GM23248 (cell line): Measurements from ENCODE around the gene CNGA1. TPM values are rescaled to one million over a fixed set of nuclear protein-coding genes. Genes with fewer than 3 reads are reported as not detected.

Source experiments
- DNase-seq: peaks from one replicate; pipeline ENCODE4 v3.0.0-alpha.2; 2015
- H2AFZ ChIP-seq: fragments of 200-600 bp; sonication (generic); 2 replicates; pipeline ENCODE4 v1.6.1; 2016; ENCODE audit warnings: antibody characterized with exemption
- H3F3A ChIP-seq: fragments of 200-600 bp; sonication (generic); 2 replicates; pipeline ENCODE4 v1.6.1; 2016; ENCODE audit warnings: mild to moderate bottlenecking, antibody characterized with exemption, mixed run types; ENCODE audit not compliant: insufficient read depth
- H3K27ac ChIP-seq: fragments of 200-600 bp; sonication (generic); 2 replicates; pipeline ENCODE4 v1.5.1; 2016; ENCODE audit warnings: mild to moderate bottlenecking
- H3K27me3 ChIP-seq: fragments of 200-600 bp; sonication (generic); replicated peaks from 2 replicates; pipeline ENCODE4 v1.6.1; 2016; ENCODE audit warnings: mild to moderate bottlenecking; ENCODE audit not compliant: insufficient read depth
- H3K36me3 ChIP-seq: fragments of 200-600 bp; sonication (generic); 2 replicates; pipeline ENCODE4 v1.6.1; 2016; ENCODE audit warnings: low read depth, mild to moderate bottlenecking
- H3K4me1 ChIP-seq: fragments of 200-600 bp; sonication (generic); 2 replicates; pipeline ENCODE4 v1.6.1; 2016; ENCODE audit warnings: mild to moderate bottlenecking; ENCODE audit not compliant: insufficient read depth
- H3K4me2 ChIP-seq: fragments of 200-600 bp; sonication (generic); one replicate; pipeline ENCODE4 v1.6.1; 2016; ENCODE audit warnings: mild to moderate bottlenecking; ENCODE audit not compliant: unreplicated experiment
- H3K4me3 ChIP-seq: fragments of 200-600 bp; sonication (generic); 2 replicates; pipeline ENCODE4 v1.5.1; 2016; ENCODE audit warnings: mild to moderate bottlenecking
- H3K79me2 ChIP-seq: fragments of 200-600 bp; sonication (generic); 2 replicates; pipeline ENCODE4 v1.6.1; 2016; ENCODE audit warnings: mild to moderate bottlenecking; ENCODE audit not compliant: insufficient read depth
- H3K9ac ChIP-seq: fragments of 200-600 bp; sonication (generic); 2 replicates; pipeline ENCODE4 v1.6.1; 2016; ENCODE audit warnings: mild to moderate bottlenecking
- H3K9me2 ChIP-seq: fragments of 200-600 bp; sonication (generic); 2 replicates; pipeline ENCODE4 v1.6.1; 2016; ENCODE audit warnings: mixed run types, mild to moderate bottlenecking, moderate library complexity; ENCODE audit not compliant: insufficient read depth
- H3K9me3 ChIP-seq: fragments of 200-600 bp; sonication (generic); one replicate; pipeline ENCODE4 v1.6.1; 2017; ENCODE audit warnings: low read depth
- H4K20me1 ChIP-seq: fragments of 200-600 bp; sonication (generic); 2 replicates; pipeline ENCODE4 v1.6.0; 2016; ENCODE audit not compliant: insufficient read depth
- EZH2 ChIP-seq: fragments of 200-600 bp; sonication (generic); IDR thresholded peaks from 2 replicates; pipeline ENCODE4 v1.6.1; 2018; ENCODE audit warnings: antibody characterized with exemption, mild to moderate bottlenecking; ENCODE audit not compliant: insufficient read depth, poor library complexity, severe bottlenecking
- EZH2phosphoT487 ChIP-seq: fragments of 200-600 bp; sonication (generic); IDR thresholded peaks from 2 replicates; pipeline ENCODE4 v1.6.1; 2018; ENCODE audit warnings: antibody characterized with exemption, moderate library complexity, mild to moderate bottlenecking, low read depth; ENCODE audit not compliant: insufficient read depth
- WGBS, 2 experiments: methylation state at CpG; one replicate each; pipeline ENCODE4 v1.1.6; 2015 to 2017; ENCODE audit warnings: low lambda C conversion rate in 2 of 2, low coverage in 1 of 2; ENCODE audit errors: missing lambda C conversion rate in 2 of 2; 5-methylcytosine and 5-hydroxymethylcytosine counted together
- in situ Hi-C: fragments of 300-500 bp; cut with MboI; formaldehyde crosslinking; loops from 2 replicates; pipeline ENCODE4 v1.15.0; 2020
- polyA plus RNA-seq: library from polyadenylated mRNA; unstranded; fragments of >200 nt; fragmentation: Nextera tagmentation; extraction: Ambion mirVana; gene quantifications from 2 replicates; pipeline ENCODE4 v1.2.1, GENCODE V29; 2016
- total RNA-seq: library from RNA; depleted of rRNA; stranded (reverse); fragments of >200 nt; shearing (Covaris generic); gene quantifications from 2 replicates; pipeline ENCODE4 v1.2.3, GENCODE V29; 2014

Gene CNGA1
- total and polyA plus RNA-seq, 2 experiments from 2014 or later, result not detected

- Histone ChIP-seq H3K79me2 (no peaks in the 10 kb centered on the region), H3K27ac (no peak overlapping the region), H3K4me2 (no peak overlapping the region), H3F3A (no peaks in the 10 kb centered on the region), H3K27me3 (no peaks in the 10 kb centered on the region), H3K4me1 (no peaks in the 10 kb centered on the region), H2AFZ (no peak overlapping the region), H3K9ac (no peak overlapping the region), H3K4me3 (no peak overlapping the region), H3K9me3 (no peaks in the 10 kb centered on the region), H4K20me1 (no peaks in the 10 kb centered on the region), H3K36me3 (no peaks in the 10 kb centered on the region), H3K9me2 (no peaks in the 10 kb centered on the region)
- no peak for DNase-seq
- TF ChIP-seq EZH2phosphoT487 (no peak), EZH2 (no peak)
- in situ Hi-C loops, result no loop called here
- WGBS, 2 experiments, result 0 to 6% methylated on average over 1 of the region's 1 CpG
Observed at GRCh38 chr4:48051078-48051477, 34.6 kb upstream of the CNGA1 start.

GRCh38 chr4:48049483-48049882 is 33.0 kb upstream of the CNGA1 start:
- H3K4me2 ChIP-seq, result no peak overlapping the region
- 51 to 53% methylated on average over 8 of the region's 8 CpGs for WGBS, 2 experiments
- no peak for TF ChIP-seq EZH2
- TF ChIP-seq EZH2phosphoT487, result no peak
- no peaks in the 10 kb centered on the region for H3K9me3 ChIP-seq
- DNase-seq, result no peak
- H4K20me1 ChIP-seq, result no peaks in the 10 kb centered on the region
- H3K27me3 ChIP-seq, result no peaks in the 10 kb centered on the region; the same call in none of the 2 replicates
- H2AFZ ChIP-seq, result no peak overlapping the region
- in situ Hi-C loops, result no loop called here
- H3F3A ChIP-seq, result no peaks in the 10 kb centered on the region
- no peak overlapping the region for H3K9ac ChIP-seq
- H3K9me2 ChIP-seq, result no peaks in the 10 kb centered on the region
- no peaks in the 10 kb centered on the region for H3K36me3 ChIP-seq
- no peaks in the 10 kb centered on the region for H3K4me1 ChIP-seq
- no peaks in the 10 kb centered on the region for H3K79me2 ChIP-seq
- H3K4me3 ChIP-seq, result no peak overlapping the region
- H3K27ac ChIP-seq, result no peak overlapping the region

- H3K9ac ChIP-seq, result no peak overlapping the region
- H2AFZ ChIP-seq, result no peak overlapping the region
- H3K36me3 ChIP-seq, result no peaks in the 10 kb centered on the region
- TF ChIP-seq EZH2phosphoT487, result no peak
- no peak for TF ChIP-seq EZH2
- no peaks in the 10 kb centered on the region for H4K20me1 ChIP-seq
- no peaks in the 10 kb centered on the region for H3K9me3 ChIP-seq
- no peak overlapping the region for H3K4me3 ChIP-seq
- whole genome bisulfite sequencing, 2 experiments, result 77 to 79% methylated on average over 1 of the region's 1 CpG
- in situ Hi-C loops, result no loop called here
- no peaks in the 10 kb centered on the region for H3K9me2 ChIP-seq
- no peaks in the 10 kb centered on the region for H3K4me1 ChIP-seq
- no peak overlapping the region for H3K27ac ChIP-seq
- H3K4me2 ChIP-seq, result no peak overlapping the region
- peaks cover 3% of the 10 kb centered on the region for H3K27me3 ChIP-seq
- no peak for DNase-seq
- no peaks in the 10 kb centered on the region for H3F3A ChIP-seq
- no peaks in the 10 kb centered on the region for H3K79me2 ChIP-seq
Observed at GRCh38 chr4:48047896-48048295, 31.4 kb upstream of the CNGA1 start.

GRCh38 chr4:48047421-48047844 is 31.0 kb upstream of the CNGA1 start:
- Histone ChIP-seq H3K4me1 (no peaks in the 10 kb centered on the region), H3K27ac (no peak overlapping the region), H3K4me3 (no peak overlapping the region), H3K4me2 (no peak overlapping the region), H3K27me3 (peaks cover 3% of the 10 kb centered on the region), H2AFZ (no peak overlapping the region), H3K9me3 (no peaks in the 10 kb centered on the region), H3K79me2 (no peaks in the 10 kb centered on the region), H4K20me1 (no peaks in the 10 kb centered on the region), H3F3A (no peaks in the 10 kb centered on the region), H3K9me2 (no peaks in the 10 kb centered on the region), H3K36me3 (no peaks in the 10 kb centered on the region), H3K9ac (no peak overlapping the region)
- DNase-seq, result no peak
- in situ Hi-C loops, result no loop called here
- TF ChIP-seq EZH2 (no peak), EZH2phosphoT487 (no peak)
- WGBS, 2 experiments, result 1 to 2% methylated on average over 3 of the region's 3 CpGs

- in situ Hi-C loops, result no loop called here
- no peaks in the 10 kb centered on the region for H3K36me3 ChIP-seq
- H3K27me3 ChIP-seq, result peaks cover 3% of the 10 kb centered on the region
- no peak overlapping the region for H3K27ac ChIP-seq
- TF ChIP-seq EZH2 (no peak), EZH2phosphoT487 (no peak)
- no peaks in the 10 kb centered on the region for H3F3A ChIP-seq
- no peak overlapping the region for H3K4me3 ChIP-seq
- no peak overlapping the region for H3K9ac ChIP-seq
- H2AFZ ChIP-seq, result no peak overlapping the region
- 12 to 28% methylated on average over 3 of the region's 3 CpGs for WGBS, 2 experiments
- no peaks in the 10 kb centered on the region for H4K20me1 ChIP-seq
- H3K4me2 ChIP-seq, result no peak overlapping the region
- no peaks in the 10 kb centered on the region for H3K9me3 ChIP-seq
- H3K4me1 ChIP-seq, result no peaks in the 10 kb centered on the region
- DNase-seq, result no peak
- H3K79me2 ChIP-seq, result no peaks in the 10 kb centered on the region
- no peaks in the 10 kb centered on the region for H3K9me2 ChIP-seq
Observed at GRCh38 chr4:48046059-48046458, 29.6 kb upstream of the CNGA1 start.
